Activated CD4-positive, CD25-positive, alpha-beta regulatory T cell treated with anti-CD3 and anti-CD28 coated beads, Interleukin-2, amount 50 U/mL, for 16 hours (primary cell): ENCODE measurements around the gene HBD.

Experiments used
- DNase-seq: peaks from one replicate; pipeline ENCODE4 v3.0.0-alpha.2; 2020; ENCODE audit warnings: low read depth, low spot score

The HBD gene

GRCh38 chr11:5233307-5233706, 976 bp downstream of the HBD start:
- no peak for DNase-seq

DNA sequence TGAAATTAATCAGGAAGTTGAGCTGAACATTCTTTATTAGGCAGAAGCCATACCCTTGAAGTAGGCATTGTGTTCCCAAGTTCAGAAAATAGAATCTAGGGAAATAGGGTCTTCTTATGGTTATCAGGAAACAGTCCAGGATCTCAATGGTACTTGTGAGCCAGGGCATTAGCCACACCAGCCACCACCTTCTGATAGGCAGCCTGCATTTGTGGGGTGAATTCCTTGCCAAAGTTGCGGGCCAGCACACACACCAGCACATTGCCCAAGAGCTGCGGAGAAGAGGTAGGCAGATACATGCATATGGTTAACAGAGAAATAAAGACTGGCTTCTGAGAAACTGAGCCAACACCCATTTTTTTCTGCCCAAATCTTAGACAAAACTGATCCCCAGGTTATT, 1.5 kb downstream of the HBD start:
- DNase-seq, result no peak

DNA sequence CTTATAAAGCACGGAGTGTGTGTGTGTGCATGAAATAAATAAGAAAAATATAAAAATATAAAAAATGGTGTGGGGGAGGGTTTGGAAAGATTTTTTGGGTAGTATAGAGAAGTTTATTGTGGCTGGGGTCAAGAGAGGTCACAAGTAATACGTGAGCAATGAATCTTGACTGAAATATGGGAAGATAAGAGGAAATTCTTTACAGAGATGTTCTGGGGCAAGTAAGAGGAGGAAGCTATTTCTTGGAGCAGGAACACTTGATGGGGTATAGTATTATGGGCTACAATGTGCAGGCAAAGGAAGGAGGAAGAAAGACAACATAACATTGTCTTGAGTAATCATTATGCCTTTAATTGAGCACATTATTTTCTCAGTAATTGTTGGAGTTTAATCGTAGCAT, 2.1 kb downstream of the HBD start:
- DNase-seq, result no peak

GRCh38 chr11:5231111-5231510, 3.2 kb downstream of the HBD start:
- no peak for DNase-seq

- no peak for DNase-seq
These were observed 4.0 kb downstream of the HBD start for GRCh38 chr11:5230266-5230665.

- no peak for DNase-seq
These were observed 4.5 kb downstream of the HBD start for GRCh38 chr11:5229796-5230195.

GRCh38 chr11:5229356-5229755, 4.9 kb downstream of the HBD start:
- no peak for DNase-seq

GRCh38 chr11:5228124-5228523, 6.2 kb downstream of the HBD start:
- no peak for DNase-seq

DNA sequence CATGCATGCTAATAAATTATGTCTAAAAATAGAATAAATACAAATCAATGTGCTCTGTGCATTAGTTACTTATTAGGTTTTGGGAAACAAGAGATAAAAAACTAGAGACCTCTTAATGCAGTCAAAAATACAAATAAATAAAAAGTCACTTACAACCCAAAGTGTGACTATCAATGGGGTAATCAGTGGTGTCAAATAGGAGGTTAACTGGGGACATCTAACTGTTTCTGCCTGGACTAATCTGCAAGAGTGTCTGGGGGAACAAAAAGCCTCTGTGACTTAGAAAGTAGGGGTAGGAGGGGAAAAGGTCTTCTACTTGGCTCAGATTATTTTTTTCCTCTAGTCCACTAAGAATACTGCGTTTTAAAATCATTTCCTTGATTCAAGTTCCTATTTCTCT, 6.6 kb downstream of the HBD start:
- no peak for DNase-seq

DNA sequence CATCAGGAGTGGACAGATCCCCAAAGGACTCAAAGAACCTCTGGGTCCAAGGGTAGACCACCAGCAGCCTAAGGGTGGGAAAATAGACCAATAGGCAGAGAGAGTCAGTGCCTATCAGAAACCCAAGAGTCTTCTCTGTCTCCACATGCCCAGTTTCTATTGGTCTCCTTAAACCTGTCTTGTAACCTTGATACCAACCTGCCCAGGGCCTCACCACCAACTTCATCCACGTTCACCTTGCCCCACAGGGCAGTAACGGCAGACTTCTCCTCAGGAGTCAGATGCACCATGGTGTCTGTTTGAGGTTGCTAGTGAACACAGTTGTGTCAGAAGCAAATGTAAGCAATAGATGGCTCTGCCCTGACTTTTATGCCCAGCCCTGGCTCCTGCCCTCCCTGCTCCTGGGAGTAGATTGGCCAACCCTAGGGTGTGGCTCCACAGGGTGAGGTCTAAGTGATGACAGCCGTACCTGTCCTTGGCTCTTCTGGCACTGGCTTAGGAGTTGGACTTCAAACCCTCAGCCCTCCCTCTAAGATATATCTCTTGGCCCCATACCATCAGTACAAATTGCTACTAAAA, 7.5 kb downstream of the HBD start, which contains the start of gene HBB:
HBB (minus strand) TSS at position 340 of the 579 bp plus-strand sequence; CDS start at position 290, 50 bp downstream.
- no peak for DNase-seq

DNA sequence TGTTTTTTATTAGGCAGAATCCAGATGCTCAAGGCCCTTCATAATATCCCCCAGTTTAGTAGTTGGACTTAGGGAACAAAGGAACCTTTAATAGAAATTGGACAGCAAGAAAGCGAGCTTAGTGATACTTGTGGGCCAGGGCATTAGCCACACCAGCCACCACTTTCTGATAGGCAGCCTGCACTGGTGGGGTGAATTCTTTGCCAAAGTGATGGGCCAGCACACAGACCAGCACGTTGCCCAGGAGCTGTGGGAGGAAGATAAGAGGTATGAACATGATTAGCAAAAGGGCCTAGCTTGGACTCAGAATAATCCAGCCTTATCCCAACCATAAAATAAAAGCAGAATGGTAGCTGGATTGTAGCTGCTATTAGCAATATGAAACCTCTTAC, 8.8 kb downstream of the HBD start:
- no peak for DNase-seq

- no peak for DNase-seq
These were observed 9.5 kb downstream of the HBD start for GRCh38 chr11:5224538-5225479.

DNA sequence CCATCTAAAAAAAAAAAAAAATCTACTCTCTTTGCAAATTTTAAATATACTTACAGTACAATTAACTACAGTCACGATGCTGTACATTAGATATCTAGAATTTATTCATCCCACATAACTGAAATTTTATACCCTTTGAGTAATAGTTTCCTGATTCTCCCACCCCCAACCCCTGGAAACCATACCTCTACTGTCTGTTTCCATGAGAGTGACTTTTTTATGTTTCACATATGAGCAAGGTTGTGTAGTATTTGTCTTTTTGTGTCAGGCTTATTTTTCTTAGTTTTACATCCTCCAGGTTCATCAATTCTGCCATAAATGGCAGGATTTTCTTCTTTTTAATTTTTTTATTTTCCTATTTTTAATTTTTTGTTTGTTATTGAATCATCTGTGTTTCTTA, 10.6 kb downstream of the HBD start:
- DNase-seq, result no peak

DNA sequence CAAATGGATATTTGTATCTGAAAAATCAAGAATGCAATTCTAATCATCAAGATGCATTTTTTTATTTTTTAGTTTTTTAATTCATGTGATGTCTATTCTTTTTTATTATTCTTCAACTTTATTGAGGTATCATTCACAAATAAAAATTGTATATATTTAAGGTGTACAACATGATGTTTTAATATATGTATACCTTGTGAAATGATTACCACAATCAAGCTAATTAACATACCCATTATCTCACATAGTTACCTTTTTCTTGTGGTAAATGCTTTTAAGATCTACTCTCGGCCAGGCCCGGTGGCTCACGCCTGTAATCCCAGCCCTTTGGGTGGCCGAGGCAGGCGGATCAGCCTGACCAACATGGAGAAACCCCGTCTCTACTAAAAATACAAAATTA, 11.1 kb downstream of the HBD start:
- no peak for DNase-seq

DNA sequence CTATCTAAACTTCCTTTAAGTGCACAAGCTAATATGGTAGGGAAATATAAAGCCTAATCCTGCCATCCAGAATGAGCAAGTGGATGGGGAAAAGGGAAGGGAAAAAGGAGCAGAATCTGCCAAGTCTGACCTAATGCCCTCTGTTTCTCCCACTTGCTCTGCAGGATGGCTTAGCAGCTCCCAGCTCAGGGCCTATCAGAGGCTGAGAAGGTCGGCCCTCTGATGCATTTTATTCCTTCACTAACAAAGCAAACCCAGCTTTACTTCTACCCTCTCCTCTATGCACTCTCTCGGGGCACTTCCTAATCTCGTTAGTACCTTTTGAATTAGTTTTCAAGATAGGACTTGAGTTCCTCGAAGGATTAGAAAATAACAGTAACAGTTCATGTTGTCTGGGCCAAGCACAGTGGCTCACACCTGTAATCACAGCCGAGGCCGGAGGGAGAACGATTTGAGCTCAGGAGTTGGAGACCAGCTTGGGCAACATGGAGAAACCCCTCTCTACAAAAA, 23.9 kb downstream of the HBD start:
- DNase-seq, result no peak

- no peak for DNase-seq
These were observed 29.5 kb downstream of the HBD start for GRCh38 chr11:5204787-5205186.

GRCh38 chr11:5203366-5203765, 30.9 kb downstream of the HBD start:
- DNase-seq, result no peak

DNA sequence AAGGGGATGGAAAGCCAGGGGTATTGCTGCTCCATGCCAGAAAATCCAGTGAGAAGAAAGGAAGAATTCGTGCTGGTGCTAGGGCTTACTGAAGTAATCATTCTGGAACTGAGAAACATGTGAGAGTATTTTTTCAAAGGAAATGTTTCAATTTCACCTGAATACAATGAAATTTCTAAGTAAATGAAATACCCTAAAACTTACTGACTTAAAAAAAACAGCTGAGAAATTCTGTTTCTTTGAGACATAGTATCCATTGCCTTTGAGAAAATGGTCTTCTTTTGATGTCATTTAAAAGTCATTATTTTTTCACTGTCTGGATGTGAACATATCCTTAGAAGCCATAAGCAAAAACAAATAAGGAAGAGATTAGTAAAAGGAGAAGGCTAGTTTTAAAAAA, 33.7 kb downstream of the HBD start, which contains the start of gene OR51V1:
OR51V1 (minus strand) TSS at position 101 of the 400 bp plus-strand sequence; CDS start at position 101, 0 bp downstream.
- no peak for DNase-seq

DNA sequence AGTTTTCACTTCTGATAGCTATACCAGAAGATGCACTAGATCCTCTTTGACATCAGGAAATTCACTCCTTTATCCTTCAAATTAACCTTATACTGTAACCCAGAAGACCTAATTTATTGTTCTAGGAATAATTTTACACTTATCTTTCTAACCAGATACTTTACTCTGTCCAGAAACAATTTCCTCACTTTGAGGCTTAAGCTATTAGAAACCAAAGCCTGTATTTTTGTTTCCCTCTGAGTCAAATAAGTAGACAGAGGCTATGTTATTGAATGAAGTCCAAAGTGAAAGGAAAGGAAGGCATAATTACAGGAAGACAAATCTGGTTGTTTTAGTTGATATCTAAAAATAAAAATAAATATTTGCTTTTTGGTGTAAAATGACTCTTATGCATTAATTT, 36.0 kb downstream of the HBD start:
- no peak for DNase-seq

DNA sequence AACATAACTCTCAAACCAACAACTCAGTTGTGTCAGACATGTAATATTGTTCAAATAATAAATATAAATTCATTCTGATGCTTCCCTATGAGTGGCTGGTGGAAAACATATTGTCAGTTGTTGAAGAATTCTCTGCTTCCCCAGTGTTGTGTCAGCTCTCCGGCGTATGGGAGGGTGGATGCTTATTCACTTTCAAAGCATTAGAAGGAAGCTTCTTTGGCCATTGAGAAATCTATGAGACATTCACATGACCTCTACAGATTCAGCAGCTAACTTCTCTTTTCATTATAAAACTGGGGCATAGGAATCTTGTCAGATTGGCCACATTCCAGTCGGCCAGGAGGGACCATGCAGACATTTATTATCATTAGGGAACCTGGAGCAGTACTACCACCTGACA, 36.7 kb downstream of the HBD start:
- DNase-seq, result no peak

GRCh38 chr11:5196731-5197130, 37.6 kb downstream of the HBD start:
- no peak for DNase-seq

- DNase-seq, result no peak
These were observed 38.2 kb downstream of the HBD start for GRCh38 chr11:5196067-5196466.

- no peak for DNase-seq
These were observed 41.5 kb downstream of the HBD start for GRCh38 chr11:5192738-5193137.
